Testis (tissue), 3 donors: ENCODE results near the gene FXYD5. TPM values are rescaled to one million over a fixed set of nuclear protein-coding genes. Genes with fewer than 3 reads are reported as not detected.

ENCODE experiments used
- DNase-seq: peaks from one replicate; pipeline ENCODE4 v3.0.0-alpha.2; 2019
- H3K27ac ChIP-seq, 2 donors: fragments of 200-600 bp; sonication (generic); one replicate each; pipeline ENCODE4 v1.5.1; 2019
- H3K27me3 ChIP-seq: fragments of 200-600 bp; sonication (generic); one replicate; pipeline ENCODE4 v1.5.1; 2019
- H3K36me3 ChIP-seq: fragments of 200-600 bp; sonication (generic); one replicate; pipeline ENCODE4 v1.5.1; 2017; ENCODE audit warnings: low read depth; ENCODE audit errors: missing control alignments
- H3K4me1 ChIP-seq: fragments of 200-600 bp; sonication (generic); one replicate; pipeline ENCODE4 v1.5.1; 2019
- H3K4me3 ChIP-seq, 2 donors: fragments of 200-600 bp; sonication (generic); one replicate each; pipeline ENCODE4 v1.5.1; 2017 to 2019
- H3K9me3 ChIP-seq: fragments of 200-600 bp; sonication (generic); one replicate; pipeline ENCODE4 v1.5.1; 2017
- POLR2A ChIP-seq: fragments of 450-650 bp; IDR thresholded peaks from one replicate; pipeline ENCODE4 v1.6.1; 2017; ENCODE audit warnings: antibody characterized with exemption, mild to moderate bottlenecking, moderate library complexity
- WGBS, 2 donors: methylation state at CpG; one replicate each; pipeline ENCODE4 v1.1.5; 2018; 5-methylcytosine and 5-hydroxymethylcytosine counted together
- intact Hi-C: fragments of 100-400 bp; cut with DNase I; formaldehyde crosslinking; loops from one replicate; pipeline ENCODE4 v1.15.1; 2023; ENCODE audit warnings: low total_unique reads
- polyA plus RNA-seq: library from polyadenylated mRNA; stranded (reverse); fragments of 350-450 nt; fragmentation: Illumina TruSeq; extraction: RNeasy Lipid Tissue Mini Kit (QIAGEN cat#74804); gene quantifications from one replicate; pipeline ENCODE4 v1.2.3, GENCODE V29; 2014; ENCODE audit warnings: low read depth, low replicate concordance; ENCODE audit not compliant: insufficient read depth
- total RNA-seq, 2 donors: library from RNA; depleted of rRNA; stranded (reverse); fragments of >200 nt; gene quantifications; one replicate each; pipeline ENCODE4 v1.2.3, GENCODE V29; 2016
- TF ChIP-seq, protein P1 (sequence below), 3 experiments: fragments of 450-650 bp in 2 of 3; fragments of 200-600 bp in 1 of 3; sonication (generic) in 1 of 3; IDR thresholded peaks; one replicate each; pipeline ENCODE4 v1.5.1; 2016 to 2019; ENCODE audit warnings: antibody characterized with exemption in 3 of 3, mild to moderate bottlenecking in 2 of 3, moderate library complexity in 1 of 3

The FXYD5 gene
- total and polyA plus RNA-seq, 3 donors from 2014 or later, result 5.7 to 38.1 (median 17.5) TPM

DNA sequence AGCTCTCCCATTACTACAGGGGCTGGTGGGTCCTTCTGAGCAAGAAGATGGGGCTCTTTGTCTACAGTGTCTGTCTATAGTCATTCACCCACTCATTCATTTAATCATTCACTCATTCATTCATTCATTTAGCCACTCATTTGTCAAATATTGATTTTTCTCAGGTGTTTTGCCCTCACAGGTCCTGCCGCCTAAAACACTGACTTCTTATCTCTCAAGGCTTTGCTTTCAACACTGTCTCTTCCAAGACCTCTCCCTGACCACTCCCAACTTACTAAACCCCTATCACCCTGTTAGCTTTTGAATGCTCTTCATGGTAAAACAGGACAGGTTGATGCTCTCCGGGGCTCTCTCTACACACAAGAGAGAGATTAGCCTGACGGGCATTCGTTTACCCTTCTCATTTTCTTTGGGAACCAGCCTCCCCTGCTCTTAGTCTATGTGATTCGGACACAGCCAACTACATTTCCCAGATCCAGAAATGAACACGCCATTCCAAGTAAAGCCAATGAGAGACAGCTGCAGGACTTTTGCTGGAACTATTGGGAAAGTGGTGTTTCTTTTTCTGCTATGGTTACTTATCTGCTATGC is 51.3 kb downstream of the FXYD5 start:
- Histone ChIP-seq H3K27me3 (no peaks in the 10 kb centered on the region), H3K4me3 (no peak overlapping the region), H3K9me3 (no peaks in the 10 kb centered on the region), H3K4me1 (no peaks in the 10 kb centered on the region), H3K27ac (no peak overlapping the region), H3K36me3 (no peaks in the 10 kb centered on the region)
- TF ChIP-seq, protein P1, sequence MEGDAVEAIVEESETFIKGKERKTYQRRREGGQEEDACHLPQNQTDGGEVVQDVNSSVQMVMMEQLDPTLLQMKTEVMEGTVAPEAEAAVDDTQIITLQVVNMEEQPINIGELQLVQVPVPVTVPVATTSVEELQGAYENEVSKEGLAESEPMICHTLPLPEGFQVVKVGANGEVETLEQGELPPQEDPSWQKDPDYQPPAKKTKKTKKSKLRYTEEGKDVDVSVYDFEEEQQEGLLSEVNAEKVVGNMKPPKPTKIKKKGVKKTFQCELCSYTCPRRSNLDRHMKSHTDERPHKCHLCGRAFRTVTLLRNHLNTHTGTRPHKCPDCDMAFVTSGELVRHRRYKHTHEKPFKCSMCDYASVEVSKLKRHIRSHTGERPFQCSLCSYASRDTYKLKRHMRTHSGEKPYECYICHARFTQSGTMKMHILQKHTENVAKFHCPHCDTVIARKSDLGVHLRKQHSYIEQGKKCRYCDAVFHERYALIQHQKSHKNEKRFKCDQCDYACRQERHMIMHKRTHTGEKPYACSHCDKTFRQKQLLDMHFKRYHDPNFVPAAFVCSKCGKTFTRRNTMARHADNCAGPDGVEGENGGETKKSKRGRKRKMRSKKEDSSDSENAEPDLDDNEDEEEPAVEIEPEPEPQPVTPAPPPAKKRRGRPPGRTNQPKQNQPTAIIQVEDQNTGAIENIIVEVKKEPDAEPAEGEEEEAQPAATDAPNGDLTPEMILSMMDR (IDR thresholded peaks at IDR 0.05), result no peak
- TF ChIP-seq POLR2A, result no peak
- 76 to 78% methylated on average over 6 of the region's 6 CpGs for WGBS, 2 donors
- DNase-seq, result no peak
- intact Hi-C loops, result no loop called here

DNA sequence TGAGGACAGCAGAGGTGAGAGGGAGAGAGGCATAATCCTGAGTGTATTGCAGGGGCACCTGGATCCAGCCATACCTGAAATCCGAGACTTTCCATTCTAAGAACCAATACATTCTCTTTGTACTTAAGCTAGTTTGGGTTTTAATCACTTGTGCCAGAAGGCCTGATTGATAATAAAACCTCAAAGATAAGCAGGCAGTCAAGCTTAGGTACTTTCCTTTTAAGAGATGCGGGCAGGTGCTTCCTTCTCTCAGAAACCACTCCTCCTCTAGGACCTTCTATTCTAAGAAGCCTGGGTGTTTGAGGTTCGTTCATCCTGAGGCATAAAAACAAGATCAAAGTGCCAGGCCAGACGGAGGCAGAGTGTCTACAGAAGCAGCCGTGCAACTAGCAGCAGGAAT is 51.8 kb downstream of the FXYD5 start:
- WGBS, 2 donors, result 70 to 74% methylated on average over 5 of the region's 5 CpGs
- H3K4me1 ChIP-seq, result no peaks in the 10 kb centered on the region
- intact Hi-C loops, result no loop called here
- no peaks in the 10 kb centered on the region for H3K27me3 ChIP-seq
- DNase-seq, result no peak
- H3K27ac ChIP-seq, result no peak overlapping the region
- no peaks in the 10 kb centered on the region for H3K36me3 ChIP-seq
- TF ChIP-seq, protein P1 (IDR thresholded peaks at IDR 0.05), result no peak
- TF ChIP-seq POLR2A, result no peak
- no peak overlapping the region for H3K4me3 ChIP-seq
- H3K9me3 ChIP-seq, result no peaks in the 10 kb centered on the region

DNA sequence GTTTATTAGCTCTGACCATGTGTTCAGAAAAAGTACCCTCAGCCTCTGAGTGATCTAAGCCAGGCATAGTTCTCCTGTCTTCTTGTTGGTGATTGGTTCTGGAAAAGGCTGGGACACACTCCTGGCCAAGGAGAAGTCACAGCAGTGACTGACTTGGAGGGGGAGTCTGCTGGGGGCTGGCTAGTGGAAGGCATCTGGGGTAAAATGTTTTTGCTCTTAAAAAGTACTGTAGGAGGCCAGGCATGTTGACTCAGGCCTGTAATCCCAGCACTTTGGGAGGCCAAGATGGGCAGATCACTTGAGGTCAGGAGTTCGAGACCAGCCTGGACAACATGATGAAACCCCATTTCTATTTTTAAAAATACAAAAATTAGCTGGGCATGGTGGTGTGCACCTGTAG is 52.3 kb downstream of the FXYD5 start:
- no peak for TF ChIP-seq POLR2A
- TF ChIP-seq, protein P1 (IDR thresholded peaks at IDR 0.05), result no peak
- Histone ChIP-seq H3K36me3 (no peaks in the 10 kb centered on the region), H3K27me3 (no peaks in the 10 kb centered on the region), H3K9me3 (no peaks in the 10 kb centered on the region), H3K27ac (no peak overlapping the region), H3K4me1 (no peaks in the 10 kb centered on the region), H3K4me3 (no peak overlapping the region)
- WGBS, 2 donors, result 92 to 100% methylated on average over 1 of the region's 1 CpG
- intact Hi-C loops, result no loop called here
- no peak for DNase-seq

DNA sequence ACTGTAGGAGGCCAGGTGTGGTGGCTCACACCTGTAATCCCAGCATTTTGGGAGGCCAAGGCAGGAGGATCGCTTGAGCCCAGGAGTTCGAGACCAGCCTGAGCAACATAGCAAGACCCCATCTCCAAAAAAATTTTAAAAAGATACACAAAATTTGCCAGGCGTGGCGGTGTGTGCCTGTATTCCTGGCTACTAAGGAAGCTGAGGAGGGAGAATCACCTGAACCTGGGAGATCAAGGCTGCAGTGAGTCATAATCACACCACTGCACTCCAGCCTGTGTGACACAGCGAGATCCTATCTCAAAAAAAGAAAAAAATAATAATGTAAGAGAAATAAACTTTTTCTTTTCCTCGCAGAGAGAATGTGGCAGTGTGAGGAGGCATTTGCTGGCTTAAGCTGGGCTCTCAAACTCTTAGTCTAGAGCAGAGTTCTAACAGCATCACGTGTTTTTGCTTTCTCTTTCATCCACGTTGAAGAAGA is 52.9 kb downstream of the FXYD5 start:
- Histone ChIP-seq H3K4me1 (no peaks in the 10 kb centered on the region), H3K36me3 (no peaks in the 10 kb centered on the region), H3K27ac (no peak overlapping the region), H3K4me3 (no peak overlapping the region), H3K9me3 (no peaks in the 10 kb centered on the region), H3K27me3 (no peaks in the 10 kb centered on the region)
- WGBS, 2 donors, result 85 to 88% methylated on average over 8 of the region's 8 CpGs
- intact Hi-C loops, result no loop called here
- no peak for DNase-seq
- no peak for TF ChIP-seq POLR2A
- TF ChIP-seq, protein P1 (IDR thresholded peaks at IDR 0.05), result no peak

DNA sequence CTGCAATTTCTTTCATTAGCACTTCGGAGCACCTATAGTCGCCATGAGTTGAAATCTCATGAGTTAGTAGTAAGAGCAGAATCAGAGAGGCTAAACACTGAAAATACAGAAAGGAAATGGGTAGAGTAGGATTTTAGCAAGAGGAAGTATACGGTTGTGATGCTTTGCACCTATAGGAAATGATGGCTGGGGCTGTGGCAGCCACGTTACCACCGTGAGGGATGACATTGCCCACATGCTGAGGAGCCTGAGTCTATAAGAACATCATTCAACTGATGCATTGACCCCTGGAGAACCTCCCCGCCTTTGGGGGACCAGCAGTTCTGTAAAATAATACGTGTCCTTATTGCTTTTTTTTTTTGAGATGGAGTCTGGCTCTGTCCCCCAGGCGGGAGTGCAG is 53.6 kb downstream of the FXYD5 start:
- 88 to 91% methylated on average over 8 of the region's 8 CpGs for WGBS, 2 donors
- TF ChIP-seq, protein P1 (IDR thresholded peaks at IDR 0.05), result no peak
- no peak for TF ChIP-seq POLR2A
- no peak overlapping the region for H3K27ac ChIP-seq
- H3K9me3 ChIP-seq, result no peaks in the 10 kb centered on the region
- no peaks in the 10 kb centered on the region for H3K27me3 ChIP-seq
- no peak overlapping the region for H3K4me3 ChIP-seq
- peaks cover 1% of the 10 kb centered on the region for H3K4me1 ChIP-seq
- intact Hi-C loops, result no loop called here
- no peak for DNase-seq
- no peaks in the 10 kb centered on the region for H3K36me3 ChIP-seq
